Thoracic aorta (tissue), 2 donors: ENCODE measurements around the gene BSN. TPM values are rescaled to one million over a fixed set of nuclear protein-coding genes. Genes with fewer than 3 reads are reported as not detected.
A peak's percentile ranks its signal among the peaks of the same experiment; 100 is the strongest.

Source experiments
- ATAC-seq: fragments of 150-250 bp; one replicate; pipeline ENCODE4 v1.8.0; 2017; ENCODE audit warnings: low read depth; ENCODE audit not compliant: insufficient number of reproducible peaks, low FRiP score
- DNase-seq: peaks from one replicate; pipeline ENCODE4 v3.0.0-alpha.2; 2020; ENCODE audit warnings: low spot score
- H3K27ac ChIP-seq, 2 donors: fragments of 200-600 bp; sonication (generic); 1 replicate in 1 of 2; 2 replicates in 1 of 2; pipeline ENCODE4 v1.5.1; 2016; ENCODE audit warnings: mild to moderate bottlenecking in 2 of 2, moderate library complexity in 2 of 2
- H3K27me3 ChIP-seq: fragments of 200-600 bp; sonication (generic); replicated peaks from 2 replicates; pipeline ENCODE4 v1.6.0; 2016; ENCODE audit warnings: mild to moderate bottlenecking; ENCODE audit not compliant: insufficient read depth
- H3K36me3 ChIP-seq: fragments of 200-600 bp; sonication (generic); one replicate; pipeline ENCODE4 v1.5.1; 2016
- H3K4me1 ChIP-seq, 2 donors: fragments of 200-600 bp; sonication (generic); 1 replicate in 1 of 2; 2 replicates in 1 of 2; pipeline versions ENCODE4 v1.5.1 to v1.6.0; 2016; ENCODE audit warnings: low read depth in 2 of 2, mild to moderate bottlenecking in 1 of 2; ENCODE audit not compliant: control insufficient read depth in 1 of 2
- H3K4me3 ChIP-seq: fragments of 200-600 bp; sonication (generic); 2 replicates; pipeline ENCODE4 v1.5.1; 2016; ENCODE audit warnings: mild to moderate bottlenecking
- H3K9me3 ChIP-seq: fragments of 200-600 bp; sonication (generic); 2 replicates; pipeline ENCODE4 v1.5.1; 2016
- CTCF ChIP-seq: fragments of 200-600 bp; sonication (generic); IDR thresholded peaks from one replicate; pipeline ENCODE4 v1.5.1; 2019; ENCODE audit warnings: antibody characterized with exemption
- total RNA-seq, 2 donors: library from RNA; depleted of rRNA; stranded (reverse); fragments of >200 nt; gene quantifications; one replicate each; pipeline versions ENCODE4 v1.1.0 to v1.2.3, GENCODE V29; 2016

Gene BSN
- total RNA-seq, 2 donors from 2014 or later, result 0.27 to 0.35 TPM

DNA sequence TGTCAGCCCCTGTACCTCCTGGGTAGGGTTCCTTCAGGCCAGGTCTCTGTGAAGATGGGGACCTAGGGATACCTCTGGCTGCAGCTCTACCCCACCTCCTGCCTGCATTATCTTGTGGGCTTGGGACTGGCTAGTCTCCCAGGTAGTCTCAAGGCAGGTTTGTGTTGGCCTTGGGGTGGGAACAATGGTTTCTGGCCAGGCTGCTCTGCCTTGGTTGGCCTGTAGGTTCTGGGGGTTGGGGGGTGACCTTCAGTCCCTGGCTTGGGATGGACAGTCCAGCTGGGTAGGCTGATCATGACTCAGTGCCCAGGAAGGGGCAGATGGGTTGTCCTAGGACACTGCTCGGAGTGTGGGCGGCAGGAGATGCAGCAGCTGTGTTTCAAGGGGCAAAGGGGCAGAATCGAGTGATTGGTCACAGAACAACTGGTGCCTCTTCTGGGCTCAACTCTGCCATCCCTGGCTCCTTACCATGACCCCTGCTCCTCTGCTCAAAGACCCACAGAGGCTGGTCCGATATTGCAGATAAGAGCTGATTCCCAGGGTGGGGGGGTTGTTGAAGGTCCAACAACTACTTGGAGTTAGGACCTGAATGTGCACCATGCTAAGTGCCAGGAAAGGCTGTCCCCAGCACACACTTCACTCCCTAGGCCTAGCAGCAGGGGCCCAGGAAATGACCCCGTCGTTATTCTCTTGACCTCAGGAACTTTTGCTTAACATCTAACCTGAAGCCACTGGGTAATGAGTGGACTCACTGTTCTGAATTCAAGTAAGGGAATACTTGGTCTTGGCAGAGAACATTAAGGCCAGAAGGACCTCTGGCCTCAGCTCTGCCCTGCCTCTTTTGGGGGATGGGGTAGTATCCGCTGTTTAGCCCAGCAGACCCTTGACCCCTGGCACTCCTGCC lies 18.1 kb upstream of the BSN start:
- no peak overlapping the region for H3K4me3 ChIP-seq
- no peak for TF ChIP-seq CTCF
- DNase-seq (no peak), ATAC-seq (no peak)
- no peaks in the 10 kb centered on the region for H3K27me3 ChIP-seq
- peaks cover 27% of the 10 kb centered on the region for H3K36me3 ChIP-seq
- H3K4me1 ChIP-seq, result peaks cover 4 to 10% of the 10 kb centered on the region in 2 donors
- H3K9me3 ChIP-seq, result no peaks in the 10 kb centered on the region
- no peak overlapping the region for H3K27ac ChIP-seq

- Histone ChIP-seq H3K27ac (no peak overlapping the region), H3K9me3 (no peaks in the 10 kb centered on the region), H3K27me3 (no peaks in the 10 kb centered on the region), H3K4me3 (no peak overlapping the region), H3K36me3 (peaks cover 19% of the 10 kb centered on the region), H3K4me1 (peaks cover 4 to 10% of the 10 kb centered on the region in 2 donors)
- DNase-seq (no peak), ATAC-seq (no peak)
- TF ChIP-seq CTCF, result no peak
These were observed 17.3 kb upstream of the BSN start for GRCh38 chr3:49536875-49537533.

GRCh38 chr3:49539659-49540560 lies 14.4 kb upstream of the BSN start:
- Histone ChIP-seq H3K27me3 (no peaks in the 10 kb centered on the region), H3K4me1 (peaks cover 4 to 10% of the 10 kb centered on the region in 2 donors), H3K27ac (peak overlapping the region; percentile 82 to 87), H3K9me3 (no peaks in the 10 kb centered on the region), H3K4me3 (peak overlapping the region; percentile 82), H3K36me3 (no peaks in the 10 kb centered on the region)
- TF ChIP-seq CTCF, result peak; percentile 94
- DNase-seq, result peak; percentile 64
- ATAC-seq, result peak; percentile 89

DNA sequence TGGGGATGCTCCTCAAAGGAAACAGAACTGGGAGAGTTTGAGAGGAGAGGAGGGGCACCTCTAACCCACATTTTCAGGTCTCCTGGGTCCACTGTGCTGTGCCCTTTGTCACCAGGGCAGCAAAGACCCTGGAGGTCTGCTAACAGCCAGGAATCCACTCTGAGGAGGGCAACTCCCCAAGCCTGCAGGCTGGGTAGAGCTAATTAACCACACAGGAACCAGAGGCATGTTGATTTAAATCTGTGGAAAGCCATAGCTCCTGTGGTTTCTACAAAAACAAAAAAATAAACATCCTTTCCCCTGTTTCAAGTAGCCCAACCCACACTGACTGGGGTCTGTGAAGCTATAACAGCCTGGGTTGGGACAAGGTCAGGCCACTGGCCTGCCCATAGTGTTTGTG lies 2.2 kb upstream of the BSN start:
- H3K4me3 ChIP-seq, result no peak overlapping the region
- H3K27ac ChIP-seq, result no peak overlapping the region
- TF ChIP-seq CTCF, result no peak
- H3K36me3 ChIP-seq, result no peaks in the 10 kb centered on the region
- peaks cover 7 to 17% of the 10 kb centered on the region in 2 donors for H3K4me1 ChIP-seq
- H3K27me3 ChIP-seq, result no peaks in the 10 kb centered on the region
- H3K9me3 ChIP-seq, result no peaks in the 10 kb centered on the region
- no peak for DNase-seq
- ATAC-seq, result no peak

- Histone ChIP-seq H3K4me1 (peaks cover 7 to 17% of the 10 kb centered on the region in 2 donors), H3K4me3 (peak overlapping the region; percentile 75), H3K9me3 (no peaks in the 10 kb centered on the region), H3K27ac (no peak overlapping the region), H3K27me3 (no peaks in the 10 kb centered on the region), H3K36me3 (no peaks in the 10 kb centered on the region)
- ATAC-seq (no peak), DNase-seq (no peak)
- no peak for TF ChIP-seq CTCF
These were observed 969 bp upstream of the BSN start for GRCh38 chr3:49553324-49553691.
